K562 (cell line): ENCODE measurements around the gene PAXIP1. TPM values are rescaled to one million over a fixed set of nuclear protein-coding genes. Genes with fewer than 3 reads are reported as not detected.

Experiments used
- ATF2 ChIP-seq: sonication (generic); formaldehyde crosslinking; IDR thresholded peaks from 2 replicates; pipeline ENCODE4 v1.8.1; 2022; ENCODE audit warnings: missing genetic modification reagents
- ATF3 ChIP-seq, 2 experiments: fragments of 450-650 bp in 1 of 2; sonication (generic) in 1 of 2; formaldehyde crosslinking in 1 of 2; IDR thresholded peaks in 1 of 2; conservative IDR thresholded peaks in 1 of 2; 2 replicates each; pipeline versions ENCODE4 v1.6.1 to v1.8.1; 2016 to 2023; ENCODE audit warnings: mild to moderate bottlenecking in 2 of 2, moderate library complexity in 2 of 2, inconsistent platforms in 1 of 2, missing genetic modification reagents in 1 of 2
- BRF1 ChIP-seq: IDR thresholded peaks from 3 replicates; pipeline ENCODE4 v1.6.1; 2011; ENCODE audit warnings: borderline replicate concordance, mild to moderate bottlenecking; ENCODE audit not compliant: insufficient read length; ENCODE audit errors: extremely low read depth
- CBFA2T3 ChIP-seq: fragments of 450-650 bp; IDR thresholded peaks from 2 replicates; pipeline ENCODE4 v1.6.1; 2017
- CTBP1 ChIP-seq: fragments of 450-650 bp; IDR thresholded peaks from 2 replicates; pipeline ENCODE4 v1.6.1; 2016; ENCODE audit warnings: borderline replicate concordance
- CTCFL ChIP-seq: IDR thresholded peaks from 2 replicates; pipeline ENCODE4 v1.6.1; 2011; ENCODE audit warnings: borderline replicate concordance, low read depth, mild to moderate bottlenecking, moderate library complexity, low read length; ENCODE audit not compliant: insufficient read depth, poor library complexity, severe bottlenecking
- DIDO1 ChIP-seq: fragments of 450-650 bp; IDR thresholded peaks from 2 replicates; pipeline ENCODE4 v1.6.1; 2016; ENCODE audit warnings: low read depth, missing biosample characterization, missing genetic modification characterization
- E2F4 ChIP-seq: sonication (generic); formaldehyde crosslinking; IDR thresholded peaks from 2 replicates; pipeline ENCODE4 v1.8.0; 2022; ENCODE audit warnings: mild to moderate bottlenecking, low read depth, missing genetic modification reagents
- HNRNPUL1 ChIP-seq: fragments of 200-400 bp; formaldehyde crosslinking; IDR thresholded peaks from 2 replicates; pipeline ENCODE4 v1.6.1; 2017; ENCODE audit warnings: low read length
- NBN ChIP-seq: fragments of 450-650 bp; IDR thresholded peaks from 2 replicates; pipeline ENCODE4 v1.6.1; 2016; ENCODE audit warnings: low read depth, mild to moderate bottlenecking
- NR3C1 ChIP-seq: sonication (generic); formaldehyde crosslinking; IDR thresholded peaks from 2 replicates; pipeline ENCODE4 v1.8.1; 2022; ENCODE audit warnings: missing genetic modification reagents
- PHB2 ChIP-seq: fragments of 450-650 bp; IDR thresholded peaks from 2 replicates; pipeline ENCODE4 v1.6.1; 2017; ENCODE audit warnings: low read depth
- RHOXF2B ChIP-seq: fragments of 250-450 bp; sonication (Bioruptor Pico); conservative IDR thresholded peaks from 2 replicates; pipeline ENCODE4 v1.5.1; 2021
- RNF2 ChIP-seq: sonication (generic); IDR thresholded peaks from 2 replicates; pipeline ENCODE4 v1.6.1; 2016
- RUNX1 ChIP-seq: sonication (generic); IDR thresholded peaks from 2 replicates; pipeline ENCODE4 v1.6.1; 2016; ENCODE audit warnings: antibody characterized with exemption, low read depth
- SPI1 ChIP-seq: IDR thresholded peaks from 2 replicates; pipeline ENCODE4 v1.6.1; 2011; ENCODE audit warnings: low read depth, low read length, control low read depth, borderline replicate concordance
- XRCC5 ChIP-seq: fragments of 200-400 bp; formaldehyde crosslinking; IDR thresholded peaks from 2 replicates; pipeline ENCODE4 v1.6.1; 2017; ENCODE audit warnings: low read depth, mild to moderate bottlenecking, low read length
- YBX1 ChIP-seq: fragments of 450-650 bp; IDR thresholded peaks from 2 replicates; pipeline ENCODE4 v1.7.1; 2016; ENCODE audit warnings: mild to moderate bottlenecking
- ZNF41 ChIP-seq: fragments of 250-450 bp; sonication (Bioruptor Pico); conservative IDR thresholded peaks from 2 replicates; pipeline ENCODE4 v1.4.0; 2020; ENCODE audit warnings: mild to moderate bottlenecking
- ZNF518B ChIP-seq: fragments of 250-450 bp; sonication (Bioruptor Pico); IDR thresholded peaks from 2 replicates; pipeline ENCODE4 v1.5.0; 2021; ENCODE audit warnings: mild to moderate bottlenecking, moderate library complexity
- ZNF780A ChIP-seq: fragments of 250-450 bp; sonication (Bioruptor Pico); IDR thresholded peaks from 2 replicates; pipeline ENCODE4 v1.5.0; 2021; ENCODE audit warnings: mild to moderate bottlenecking
- polyA plus RNA-seq, 8 experiments: library from polyadenylated mRNA; depleted of rRNA in 4 of 8; stranded (reverse) in 5 of 8; unstranded in 3 of 8; fragments of >200 nt; fragmentation: Nextera tagmentation in 2 of 8; fragmentation: Illumina TruSeq in 1 of 8; extraction: Ambion mirVana in 2 of 8; extraction: Trizol in 1 of 8; gene quantifications; 2 replicates each; pipeline versions ENCODE4 v1.2.1 to v1.2.3, GENCODE V29; 2011 to 2014; ENCODE audit warnings: inconsistent platforms in 1 of 8, missing spikeins in 1 of 8
- total RNA-seq, 7 experiments: library from RNA; depleted of rRNA in 6 of 7; stranded (reverse); fragments of >200 nt in 6 of 7; fragmentation: Illumina TruSeq in 2 of 7; extraction: Trizol in 2 of 7; gene quantifications; 2 replicates each; pipeline versions ENCODE4 v1.2.1 to v1.2.3, GENCODE V29; 2011 to 2021; ENCODE audit warnings: low replicate concordance in 1 of 7

PAXIP1 gene
- total and polyA plus RNA-seq, 9 of the 15 experiments (the other 6 are each of a cell fraction or from before 2014, with no cell fraction given): 9.7 to 37.9 (median 28.4) TPM

DNA sequence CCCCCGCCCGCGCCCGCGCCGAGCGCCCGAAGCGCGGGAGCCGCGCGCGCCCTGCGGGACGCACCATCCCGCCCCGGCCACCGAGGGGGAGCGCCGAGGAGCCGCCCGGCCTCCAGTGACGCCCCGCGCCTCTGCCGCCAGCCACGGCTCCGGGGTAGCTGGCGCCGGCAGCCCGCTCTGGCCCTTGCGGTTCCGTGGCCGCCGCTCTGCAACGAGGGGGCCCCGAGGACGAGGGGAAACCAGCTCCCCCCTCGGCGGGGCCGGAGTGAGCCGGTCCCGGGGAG lies at the start of gene PAXIP1 (continued):
- no peak for TF ChIP-seq YBX1
- no peak for TF ChIP-seq ATF2 (CRISPR knock-in tag)
- TF ChIP-seq CTBP1: peak; percentile 98
- no peak for TF ChIP-seq NBN
- TF ChIP-seq BRF1: no peak
- no peak for TF ChIP-seq DIDO1 (tag)
- no peak for TF ChIP-seq NR3C1 (CRISPR knock-in tag)
- TF ChIP-seq ATF3 (IDR thresholded peaks at IDR 0.05): no peak
- TF ChIP-seq ATF3 (CRISPR knock-in tag; conservative IDR thresholded peaks at IDR 0.05): no peak
- TF ChIP-seq SPI1: no peak
- no peak for TF ChIP-seq CBFA2T3
- no peak for TF ChIP-seq RHOXF2B (CRISPR knock-in tag)
- TF ChIP-seq CTCFL: no peak
- no peak for TF ChIP-seq ZNF41 (CRISPR knock-in tag)
- 0 out of 2 replicates have a peak, but pooled peaks have one; percentile 38 for TF ChIP-seq RNF2
- no peak for TF ChIP-seq ZNF518B (CRISPR knock-in tag)
- TF ChIP-seq PHB2: no peak
- TF ChIP-seq RUNX1: no peak
- no peak for TF ChIP-seq ZNF780A (CRISPR knock-in tag)
- TF ChIP-seq XRCC5: no peak
- TF ChIP-seq E2F4 (CRISPR knock-in tag): no peak
- no peak for TF ChIP-seq HNRNPUL1
